Stimulated activated CD4-positive, alpha-beta T cell treated with anti-CD3 and anti-CD28 coated beads, Interleukin-2, amount 100 ng/mL, for 24 hours (primary cell): ENCODE measurements around the gene SMARCA5.

ENCODE experiments used
- DNase-seq, 2 donors: peaks; one replicate each; pipeline ENCODE4 v3.0.0-alpha.2; 2020

The SMARCA5 gene

DNA sequence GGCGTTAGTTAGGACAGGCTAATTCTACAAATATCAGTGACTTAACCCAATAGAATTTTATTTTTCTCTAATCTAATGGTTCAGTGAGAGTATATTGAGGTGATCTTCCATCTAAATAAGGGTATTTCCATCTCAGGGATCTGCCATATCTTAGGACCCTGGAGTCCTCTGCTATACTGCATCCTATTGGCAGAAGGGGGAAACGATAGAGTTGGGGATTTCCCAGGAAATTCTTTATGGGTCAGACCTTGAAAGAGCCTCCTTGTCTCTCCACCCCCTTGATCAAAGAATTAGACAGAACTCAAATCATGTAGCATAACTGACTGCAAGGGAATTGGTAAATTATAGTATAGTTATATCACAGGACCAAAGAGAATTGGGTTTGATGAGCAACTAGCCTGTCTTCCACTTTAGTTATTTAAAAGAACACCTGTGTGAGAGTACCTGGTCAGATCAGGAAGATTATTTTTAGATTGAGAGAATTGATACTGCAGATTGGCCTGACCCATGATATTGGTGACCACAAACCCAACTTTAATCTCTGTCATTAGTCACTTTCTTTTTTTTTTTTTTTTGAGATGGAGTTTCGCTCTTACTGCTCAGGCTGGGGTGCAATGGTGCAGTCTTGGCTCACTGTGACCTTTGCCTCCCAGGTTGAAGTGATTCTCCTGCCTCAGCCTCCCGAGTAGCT is 25.6 kb downstream of the SMARCA5 start:
- no peak for DNase-seq

DNA sequence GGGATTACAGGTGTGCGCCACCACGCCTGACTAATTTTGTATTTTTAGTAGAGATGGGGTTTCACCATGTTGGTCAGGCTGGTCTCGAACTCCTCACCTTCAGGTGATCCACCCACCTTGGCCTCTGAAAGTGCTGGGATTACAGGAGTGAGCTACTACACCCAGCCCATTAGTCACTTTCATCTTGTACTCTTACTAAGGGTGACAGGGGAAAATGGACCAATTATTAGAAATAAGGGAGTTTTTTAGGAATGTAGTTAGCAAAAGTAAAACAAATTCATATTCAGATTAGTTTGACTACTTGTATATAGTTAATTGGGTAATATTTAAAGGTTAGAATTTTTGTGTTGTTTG is 26.1 kb downstream of the SMARCA5 start:
- no peak for DNase-seq

DNA sequence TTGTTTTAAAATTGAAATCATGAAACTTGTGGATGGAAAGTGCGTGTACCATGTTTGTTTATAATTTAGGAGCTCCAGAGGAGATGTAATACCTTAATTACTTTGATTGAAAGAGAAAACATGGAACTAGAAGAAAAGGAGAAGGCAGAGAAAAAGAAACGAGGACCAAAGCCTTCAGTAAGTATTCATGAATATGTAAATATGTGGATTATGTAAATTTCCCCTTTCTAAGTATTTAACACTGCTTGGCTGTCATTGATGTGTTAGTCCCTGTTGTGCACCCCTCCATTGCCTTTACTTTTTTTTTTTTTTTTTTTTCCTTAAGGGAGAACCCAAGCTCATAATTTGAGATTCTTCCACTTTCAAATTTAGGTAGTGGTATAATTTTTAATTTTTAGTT is 36.4 kb downstream of the SMARCA5 start:
- no peak for DNase-seq

DNA sequence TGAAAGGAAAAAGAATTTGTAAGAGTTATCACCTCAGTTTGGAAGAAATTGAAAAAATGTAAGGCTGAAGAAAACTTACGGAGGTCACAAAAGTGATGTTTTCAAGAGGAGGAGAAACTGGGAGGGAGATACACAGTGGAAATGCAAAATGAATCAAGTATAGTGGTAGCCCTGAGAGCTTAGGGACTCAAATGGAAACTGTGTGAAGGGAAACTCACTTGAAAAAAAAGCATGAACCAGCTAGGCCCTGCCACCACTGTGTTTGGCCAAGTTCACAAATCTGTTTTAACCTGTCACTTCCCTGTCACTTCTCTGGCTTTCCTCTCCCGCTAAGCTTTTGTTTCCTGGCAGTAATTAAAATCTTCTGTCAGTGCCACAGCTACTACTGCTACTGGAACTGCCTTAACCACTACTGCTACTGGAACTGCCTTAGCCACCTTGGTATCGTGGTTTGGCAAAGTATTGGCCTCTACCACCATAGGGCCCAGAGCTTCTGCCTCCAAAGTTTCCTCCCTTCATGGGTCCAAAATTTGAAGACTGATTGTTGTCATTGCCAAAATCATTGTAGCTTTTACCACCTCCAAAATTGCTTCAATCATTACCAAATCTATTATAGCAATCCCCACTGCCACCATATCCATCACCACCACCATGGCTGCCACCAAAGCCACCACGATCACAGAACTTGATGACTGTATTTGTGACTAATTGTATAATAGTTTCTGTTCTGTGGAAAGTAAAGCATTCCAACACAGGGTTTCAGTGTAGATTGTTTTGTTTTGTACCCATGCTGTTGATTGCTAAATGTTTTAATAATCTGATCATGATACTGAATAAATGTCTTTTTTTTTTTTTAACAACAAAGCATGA is 41.5 kb downstream of the SMARCA5 start:
- DNase-seq: peak in 1 of 2 donors; percentile 22

DNA sequence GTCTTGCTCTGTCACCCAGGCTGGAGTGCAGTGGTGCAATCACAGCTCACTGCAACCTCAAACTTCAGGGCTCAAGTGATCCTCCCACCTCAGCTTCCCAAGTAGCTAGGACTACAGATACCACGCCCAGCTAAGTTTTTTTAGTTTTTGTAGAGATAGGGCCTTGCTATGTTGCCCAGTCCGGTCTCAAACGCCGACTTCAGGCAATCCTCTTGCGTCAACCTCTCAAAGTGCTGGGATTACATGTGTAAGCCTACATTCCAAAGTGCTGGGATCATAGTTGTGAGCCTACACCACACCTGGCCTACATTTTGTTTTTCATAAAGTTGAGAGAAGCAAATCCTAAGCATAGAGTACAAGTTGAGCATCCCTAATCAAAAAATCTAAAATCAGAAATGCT is 42.2 kb downstream of the SMARCA5 start:
- no peak for DNase-seq

DNA sequence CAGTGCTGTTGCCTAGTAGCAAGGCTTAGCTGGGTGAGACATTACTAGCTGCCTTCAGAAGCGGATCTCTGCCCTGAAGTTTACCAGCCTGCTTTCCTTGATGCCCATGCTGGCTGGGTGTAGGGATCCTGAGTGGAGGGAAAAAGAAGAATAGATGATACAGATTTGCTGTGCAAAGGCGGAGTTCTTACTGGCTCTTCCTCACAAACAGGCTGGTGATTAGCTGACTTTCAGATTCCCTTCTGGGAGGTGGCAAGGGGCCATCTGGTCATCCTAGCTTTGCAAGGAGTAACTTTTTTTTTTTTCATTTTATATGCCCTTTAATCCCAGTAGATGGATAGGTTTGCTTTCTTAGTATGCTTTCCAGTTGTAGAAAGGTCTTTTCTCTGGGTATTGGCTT is 44.8 kb downstream of the SMARCA5 start:
- DNase-seq: no peak

DNA sequence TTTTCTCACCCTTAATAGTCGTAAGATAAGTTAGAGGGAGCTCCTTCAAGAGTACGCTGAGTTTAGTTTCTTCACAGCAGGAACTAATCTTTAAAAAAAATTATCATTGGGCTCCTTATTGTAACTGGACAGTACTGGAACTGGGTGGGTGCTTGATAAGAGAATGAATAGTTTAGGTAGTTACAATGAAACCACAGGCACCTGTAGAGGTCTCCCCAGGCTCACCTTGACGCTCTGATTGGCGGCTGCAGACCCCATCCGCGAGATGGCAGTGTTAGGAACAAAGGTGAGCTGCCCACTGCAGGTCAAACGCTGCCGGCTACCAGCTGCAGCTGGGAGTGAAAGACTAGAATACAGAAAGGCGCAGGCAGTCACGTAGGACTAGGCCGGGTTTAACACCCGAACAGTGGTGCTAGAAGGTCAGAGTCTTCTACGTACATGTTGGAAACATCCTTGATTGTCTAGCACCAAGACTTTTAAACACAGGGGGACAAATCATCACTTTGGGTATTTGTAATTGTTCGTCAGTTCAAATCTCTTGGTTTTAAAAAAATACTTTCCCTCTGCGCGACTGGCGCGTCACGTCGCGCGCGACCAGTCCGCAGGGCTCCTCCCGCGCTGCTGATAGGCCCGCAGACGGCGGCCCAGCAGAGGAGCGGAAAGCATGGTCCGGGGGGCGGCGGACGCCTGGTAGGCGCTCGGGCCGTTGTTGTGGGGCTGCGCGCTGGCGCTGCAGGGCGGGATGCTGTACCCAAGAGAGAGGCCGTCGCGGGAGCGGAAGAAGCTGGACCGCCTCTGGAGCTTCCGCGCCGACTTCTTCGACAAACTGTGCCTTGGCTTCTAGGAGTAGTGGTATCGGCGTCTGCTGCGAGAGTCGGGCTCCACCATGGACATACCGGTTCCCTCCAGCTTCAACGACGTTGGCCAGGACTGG is 45.6 kb downstream of the SMARCA5 start:
- peak; percentile 59 to 70 for DNase-seq

DNA sequence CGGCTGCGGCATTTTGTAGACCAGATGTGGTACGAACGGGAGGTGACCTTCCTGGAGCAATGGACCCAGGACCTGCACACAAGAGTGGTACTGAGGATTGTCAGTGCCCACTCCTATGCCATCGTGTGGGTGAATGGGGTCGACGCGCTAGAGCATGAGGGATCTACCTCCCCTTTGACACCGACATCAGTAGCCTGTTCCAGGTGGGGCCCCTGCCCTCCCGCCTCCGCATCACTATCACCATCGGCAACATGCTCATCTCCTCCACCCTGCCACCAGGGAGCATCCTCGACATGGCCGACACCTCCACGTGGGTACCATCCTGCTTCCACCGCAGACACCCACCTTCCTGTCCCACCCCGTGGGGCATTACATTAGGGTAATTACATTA is 46.2 kb downstream of the SMARCA5 start:
- DNase-seq: peak; percentile 21 to 44

DNA sequence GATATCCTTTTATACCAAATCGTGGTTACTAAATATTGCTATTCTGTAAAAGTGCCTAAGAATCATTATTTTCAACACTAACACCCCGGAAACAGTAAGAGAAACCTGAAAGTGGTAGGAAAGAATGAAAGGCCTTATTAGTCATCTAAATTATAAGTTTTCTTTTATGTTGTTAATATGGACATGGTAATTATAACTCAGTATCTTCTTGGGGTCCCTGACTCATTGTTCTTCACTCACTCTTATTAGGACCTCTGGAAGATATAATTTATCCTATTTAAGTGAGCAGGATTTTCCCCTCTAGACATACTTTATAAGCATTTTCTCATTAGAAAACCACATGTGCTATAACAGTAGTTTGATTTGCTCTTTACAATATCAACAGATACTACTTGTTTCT is 51.0 kb downstream of the SMARCA5 start:
- DNase-seq: no peak

DNA sequence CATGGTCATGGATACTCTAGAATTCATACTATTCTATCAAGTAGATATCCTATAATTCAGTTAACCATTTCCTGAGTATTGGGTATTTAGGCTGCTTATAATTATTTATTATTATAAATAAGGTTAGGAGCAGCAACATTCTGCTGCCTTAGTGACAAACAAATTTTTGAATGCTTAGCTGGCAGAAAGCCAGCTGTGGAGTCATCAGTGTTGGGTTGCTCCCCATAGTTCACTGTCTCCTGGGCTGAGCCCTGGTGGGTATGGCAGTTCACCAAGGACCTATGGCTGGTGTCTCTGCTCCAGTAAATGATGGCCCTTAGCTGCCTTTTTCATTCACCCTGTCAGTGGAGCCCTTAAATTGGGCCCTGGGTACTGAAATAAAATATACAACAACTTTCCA is 61.8 kb downstream of the SMARCA5 start:
- DNase-seq: no peak

DNA sequence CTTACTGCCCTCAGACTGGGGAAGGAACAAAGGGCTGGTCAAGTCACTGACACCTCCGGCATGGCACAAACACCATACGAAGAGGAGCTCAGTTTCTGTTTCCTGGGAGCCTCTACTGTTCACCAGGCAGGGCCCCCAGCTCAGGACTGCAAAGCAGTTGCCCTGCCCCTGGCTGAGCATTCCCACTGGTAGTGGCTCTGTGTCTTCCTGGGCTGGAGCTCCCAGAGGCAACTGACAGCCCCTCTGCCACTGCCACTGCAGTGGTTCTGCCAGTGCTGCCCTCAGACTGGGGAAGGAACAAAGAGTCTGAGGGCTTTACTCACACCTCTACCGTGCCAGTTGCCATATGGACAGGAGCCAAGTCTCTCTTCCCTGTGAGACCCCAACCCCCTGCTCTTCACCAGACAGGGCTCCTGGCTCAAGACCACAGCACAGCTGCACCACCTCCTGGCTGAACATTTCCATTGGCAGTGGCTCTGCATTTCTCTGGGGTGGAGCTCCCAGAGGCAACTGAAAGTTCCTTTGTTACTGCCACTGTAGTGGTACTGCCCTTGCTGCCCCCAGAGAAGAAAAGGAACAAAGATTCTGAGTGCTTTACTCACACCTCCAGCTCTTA is 67.9 kb downstream of the SMARCA5 start:
- no peak for DNase-seq

DNA sequence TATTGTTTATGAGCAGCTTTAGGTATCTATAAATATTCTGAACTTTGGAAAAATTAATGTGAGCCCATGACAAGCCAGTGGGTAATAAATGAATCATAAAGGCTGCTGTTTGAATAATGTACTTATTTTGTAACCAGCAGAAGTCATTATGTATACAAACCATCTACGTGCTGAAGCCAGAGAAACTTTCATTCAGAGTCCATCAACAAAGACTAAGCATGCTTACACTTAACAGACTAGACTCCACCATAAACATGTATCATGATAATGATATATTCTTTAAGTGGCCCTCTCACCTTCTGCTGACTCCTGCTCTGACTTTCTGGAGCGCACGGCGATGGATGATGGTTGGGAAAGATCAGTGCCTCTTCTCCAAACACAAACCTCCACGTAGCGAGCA is 72.0 kb downstream of the SMARCA5 start:
- no peak for DNase-seq

DNA sequence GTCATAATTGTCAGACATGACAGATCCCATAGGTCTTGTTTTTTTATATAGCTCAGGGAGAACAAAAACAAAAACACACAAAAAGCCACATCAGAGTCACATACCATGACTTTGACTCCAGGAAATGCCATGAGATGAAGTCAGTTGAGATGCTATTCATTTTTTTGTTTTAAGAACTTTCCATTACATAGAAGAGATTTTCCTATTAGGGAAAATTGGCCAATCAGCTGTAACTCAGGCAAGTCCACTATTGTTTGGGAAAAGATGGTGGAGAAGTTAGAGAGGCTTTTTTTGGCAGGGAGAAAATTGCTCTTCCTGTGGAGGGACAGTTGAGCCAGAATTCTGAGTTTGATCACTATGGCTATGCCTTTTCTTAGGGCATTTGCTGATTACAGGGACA is 72.6 kb downstream of the SMARCA5 start:
- DNase-seq: no peak

DNA sequence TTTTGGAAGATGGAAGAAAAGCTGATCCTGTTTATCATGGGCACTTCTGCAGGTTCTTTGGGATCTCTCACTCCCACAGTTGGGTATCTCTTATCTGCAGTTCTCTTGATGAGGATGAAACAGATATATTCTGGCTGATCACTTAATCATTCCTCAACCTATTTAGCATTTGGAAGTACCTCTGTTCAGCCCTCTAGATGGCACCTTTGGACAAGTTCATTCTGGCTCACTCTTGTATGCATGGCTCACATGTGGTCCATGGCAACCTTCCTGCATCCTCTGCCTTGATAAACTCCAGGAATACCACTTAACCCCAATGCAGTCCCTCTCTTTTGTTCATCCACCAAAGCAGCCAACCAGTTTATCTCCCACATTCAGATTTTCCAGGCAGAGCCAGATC is 74.2 kb downstream of the SMARCA5 start:
- DNase-seq: no peak

DNA sequence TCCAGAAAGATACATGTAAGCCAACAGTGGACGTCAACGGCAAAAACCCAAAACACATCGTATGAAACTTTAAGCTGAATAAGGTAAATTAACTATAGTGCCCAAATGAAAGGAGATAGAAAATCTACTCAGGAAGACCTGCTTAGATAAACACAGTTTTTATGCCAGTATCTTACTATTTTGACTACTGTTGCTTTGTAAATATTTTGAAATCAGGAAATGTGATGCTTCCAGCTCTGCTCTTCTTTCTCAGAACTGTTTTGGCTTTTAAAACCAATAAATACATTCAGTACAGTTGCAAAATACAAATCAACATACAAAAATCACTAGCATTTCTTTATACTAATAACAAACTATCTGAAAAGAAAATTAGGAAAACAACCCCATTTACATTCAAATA is 83.8 kb downstream of the SMARCA5 start:
- no peak for DNase-seq

DNA sequence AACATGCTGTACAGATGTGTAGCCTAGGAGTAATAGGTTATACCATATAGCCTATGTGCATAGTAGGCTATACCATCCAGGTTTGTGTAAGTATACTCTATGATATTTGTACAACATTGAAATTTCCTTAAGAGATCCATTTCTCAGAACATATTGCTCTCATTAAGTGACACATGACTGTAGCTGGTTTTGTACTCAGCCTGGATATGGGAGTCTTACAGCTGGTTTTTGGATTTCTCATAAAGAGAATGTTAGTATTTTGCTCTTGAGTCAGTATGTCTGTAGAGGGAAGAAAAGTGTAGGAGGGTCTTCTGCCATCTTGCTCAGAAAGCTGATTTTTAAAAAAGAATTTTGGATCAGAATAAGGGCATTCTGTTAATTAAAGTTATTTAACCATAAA is 85.3 kb downstream of the SMARCA5 start:
- DNase-seq: no peak

DNA sequence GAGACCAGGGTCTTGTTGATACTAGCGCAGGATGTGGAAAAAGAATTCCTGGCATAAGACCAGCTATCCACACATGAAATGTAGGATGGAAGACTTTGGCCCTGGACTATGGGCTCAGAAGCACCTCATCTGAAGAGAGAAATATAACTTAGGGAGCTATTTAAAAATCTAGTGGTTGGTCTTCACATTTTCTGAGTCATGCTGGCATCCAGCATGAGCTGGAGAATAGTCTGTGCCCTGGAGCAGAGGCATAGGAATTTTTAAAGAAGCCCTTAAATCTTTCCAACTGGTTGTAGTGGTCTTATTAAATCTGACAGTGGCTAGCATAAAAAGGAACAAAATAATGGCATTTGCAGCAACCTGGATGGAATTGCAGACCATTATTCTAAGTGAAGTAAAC is 86.3 kb downstream of the SMARCA5 start:
- DNase-seq: no peak

DNA sequence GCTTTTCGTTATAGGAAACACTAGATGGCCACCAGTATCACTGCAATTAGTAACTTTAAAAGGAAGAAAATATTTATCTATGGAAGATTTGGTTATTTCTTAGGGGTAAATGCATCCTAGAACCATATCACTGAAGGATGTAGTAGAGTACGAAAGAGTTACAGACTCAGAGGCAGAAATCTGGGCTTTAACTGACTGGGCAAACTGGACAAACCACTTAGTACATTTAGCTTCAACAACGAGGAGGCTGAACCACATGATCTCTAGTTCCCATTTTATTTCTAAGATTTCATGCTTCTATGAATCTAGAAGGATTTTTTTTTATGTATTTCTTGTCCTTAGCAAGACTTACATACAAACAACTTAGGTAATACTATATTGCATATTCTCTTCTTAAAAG is 93.0 kb downstream of the SMARCA5 start:
- DNase-seq: no peak
